Measurements from ENCODE around the gene SHB. TPM values are rescaled to one million over a fixed set of nuclear protein-coding genes. Genes with fewer than 3 reads are reported as not detected.

SHB gene
- total and polyA plus RNA-seq, 2 of the 13 experiments (the other 11 are each of a cell fraction or from before 2014, with no cell fraction given): 19.4 to 20.7 TPM

DNA sequence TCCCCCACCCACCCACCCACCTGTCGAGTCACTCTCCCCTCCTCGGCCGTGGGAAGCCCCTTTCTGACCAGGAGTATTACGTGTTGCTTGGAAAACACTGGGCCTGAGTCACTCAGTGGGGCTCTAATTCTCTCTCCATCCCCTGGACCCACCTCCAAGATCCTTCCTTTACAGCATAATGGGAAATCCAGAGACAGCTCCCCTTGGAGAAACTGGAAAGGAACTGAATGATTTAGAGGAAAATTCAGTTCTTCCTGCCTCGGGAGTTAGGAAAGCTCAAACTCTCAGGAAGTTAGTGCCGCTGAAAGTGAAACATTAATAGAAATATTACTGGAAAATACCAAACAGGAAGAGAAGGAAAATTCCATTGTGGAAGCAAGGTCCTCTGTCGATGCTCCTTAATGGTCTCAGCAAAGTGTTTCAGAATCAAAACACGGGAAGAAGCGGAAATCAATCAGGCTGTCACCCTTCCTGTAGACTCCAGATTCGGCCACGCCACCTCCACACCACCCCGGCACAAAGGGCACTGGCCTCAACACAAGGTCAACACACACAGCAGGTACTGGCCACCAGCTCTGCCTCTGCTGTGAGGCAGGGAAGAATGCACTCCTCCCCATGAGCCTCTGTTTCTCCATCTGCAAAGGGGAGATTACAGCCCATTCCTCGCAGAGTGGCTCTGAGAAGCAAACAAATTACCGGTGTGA lies 9.6 kb downstream of the SHB start (continued):
- TF ChIP-seq PHF21A (CRISPR knock-in tag; IDR thresholded peaks at IDR 0.05): peak; percentile 71
- TF ChIP-seq DPF2 (CRISPR knock-in tag; IDR thresholded peaks at IDR 0.05; ENCODE audit: borderline replicate concordance, low read depth): peak; percentile 83
- TF ChIP-seq ZNF589 (CRISPR knock-in tag; conservative IDR thresholded peaks at IDR 0.05): no peak
- TF ChIP-seq, protein P1, sequence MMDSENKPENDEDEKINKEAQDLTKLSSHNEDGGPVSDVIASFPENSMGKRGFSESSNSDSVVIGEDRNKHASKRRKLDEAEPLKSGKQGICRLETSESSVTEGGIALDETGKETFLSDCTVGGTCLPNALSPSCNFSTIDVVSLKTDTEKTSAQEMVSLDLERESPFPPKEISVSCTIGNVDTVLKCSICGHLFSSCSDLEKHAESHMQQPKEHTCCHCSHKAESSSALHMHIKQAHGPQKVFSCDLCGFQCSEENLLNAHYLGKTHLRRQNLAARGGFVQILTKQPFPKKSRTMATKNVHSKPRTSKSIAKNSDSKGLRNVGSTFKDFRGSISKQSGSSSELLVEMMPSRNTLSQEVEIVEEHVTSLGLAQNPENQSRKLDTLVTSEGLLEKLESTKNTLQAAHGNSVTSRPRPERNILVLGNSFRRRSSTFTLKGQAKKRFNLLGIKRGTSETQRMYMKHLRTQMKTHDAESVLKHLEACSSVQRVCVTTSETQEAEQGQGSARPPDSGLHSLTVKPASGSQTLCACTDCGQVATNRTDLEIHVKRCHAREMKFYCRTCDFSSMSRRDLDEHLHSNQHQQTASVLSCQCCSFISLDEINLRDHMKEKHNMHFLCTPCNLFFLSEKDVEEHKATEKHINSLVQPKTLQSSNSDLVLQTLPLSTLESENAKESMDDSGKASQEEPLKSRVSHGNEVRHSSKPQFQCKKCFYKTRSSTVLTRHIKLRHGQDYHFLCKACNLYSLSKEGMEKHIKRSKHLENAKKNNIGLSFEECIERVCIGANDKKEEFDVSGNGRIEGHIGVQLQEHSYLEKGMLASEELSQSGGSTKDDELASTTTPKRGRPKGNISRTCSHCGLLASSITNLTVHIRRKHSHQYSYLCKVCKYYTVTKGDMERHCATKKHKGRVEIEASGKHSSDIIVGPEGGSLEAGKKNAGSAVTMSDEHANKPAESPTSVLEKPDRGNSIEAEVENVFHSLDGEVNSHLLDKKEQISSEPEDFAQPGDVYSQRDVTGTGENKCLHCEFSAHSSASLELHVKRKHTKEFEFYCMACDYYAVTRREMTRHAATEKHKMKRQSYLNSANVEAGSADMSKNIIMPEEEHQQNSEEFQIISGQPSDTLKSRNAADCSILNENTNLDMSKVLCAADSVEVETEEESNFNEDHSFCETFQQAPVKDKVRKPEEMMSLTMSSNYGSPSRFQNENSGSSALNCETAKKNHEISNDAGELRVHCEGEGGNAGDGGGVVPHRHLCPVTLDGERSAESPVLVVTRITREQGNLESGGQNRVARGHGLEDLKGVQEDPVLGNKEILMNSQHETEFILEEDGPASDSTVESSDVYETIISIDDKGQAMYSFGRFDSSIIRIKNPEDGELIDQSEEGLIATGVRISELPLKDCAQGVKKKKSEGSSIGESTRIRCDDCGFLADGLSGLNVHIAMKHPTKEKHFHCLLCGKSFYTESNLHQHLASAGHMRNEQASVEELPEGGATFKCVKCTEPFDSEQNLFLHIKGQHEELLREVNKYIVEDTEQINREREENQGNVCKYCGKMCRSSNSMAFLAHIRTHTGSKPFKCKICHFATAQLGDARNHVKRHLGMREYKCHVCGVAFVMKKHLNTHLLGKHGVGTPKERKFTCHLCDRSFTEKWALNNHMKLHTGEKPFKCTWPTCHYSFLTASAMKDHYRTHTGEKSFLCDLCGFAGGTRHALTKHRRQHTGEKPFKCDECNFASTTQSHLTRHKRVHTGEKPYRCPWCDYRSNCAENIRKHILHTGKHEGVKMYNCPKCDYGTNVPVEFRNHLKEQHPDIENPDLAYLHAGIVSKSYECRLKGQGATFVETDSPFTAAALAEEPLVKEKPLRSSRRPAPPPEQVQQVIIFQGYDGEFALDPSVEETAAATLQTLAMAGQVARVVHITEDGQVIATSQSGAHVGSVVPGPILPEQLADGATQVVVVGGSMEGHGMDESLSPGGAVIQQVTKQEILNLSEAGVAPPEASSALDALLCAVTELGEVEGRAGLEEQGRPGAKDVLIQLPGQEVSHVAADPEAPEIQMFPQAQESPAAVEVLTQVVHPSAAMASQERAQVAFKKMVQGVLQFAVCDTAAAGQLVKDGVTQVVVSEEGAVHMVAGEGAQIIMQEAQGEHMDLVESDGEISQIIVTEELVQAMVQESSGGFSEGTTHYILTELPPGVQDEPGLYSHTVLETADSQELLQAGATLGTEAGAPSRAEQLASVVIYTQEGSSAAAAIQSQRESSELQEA (CRISPR knock-in tag; IDR thresholded peaks at IDR 0.05; ENCODE audit: not compliant biosample characterization): no peak
- no peak for TF ChIP-seq ZNF891 (CRISPR knock-in tag; IDR thresholded peaks at IDR 0.05)
- TF ChIP-seq, protein P2, sequence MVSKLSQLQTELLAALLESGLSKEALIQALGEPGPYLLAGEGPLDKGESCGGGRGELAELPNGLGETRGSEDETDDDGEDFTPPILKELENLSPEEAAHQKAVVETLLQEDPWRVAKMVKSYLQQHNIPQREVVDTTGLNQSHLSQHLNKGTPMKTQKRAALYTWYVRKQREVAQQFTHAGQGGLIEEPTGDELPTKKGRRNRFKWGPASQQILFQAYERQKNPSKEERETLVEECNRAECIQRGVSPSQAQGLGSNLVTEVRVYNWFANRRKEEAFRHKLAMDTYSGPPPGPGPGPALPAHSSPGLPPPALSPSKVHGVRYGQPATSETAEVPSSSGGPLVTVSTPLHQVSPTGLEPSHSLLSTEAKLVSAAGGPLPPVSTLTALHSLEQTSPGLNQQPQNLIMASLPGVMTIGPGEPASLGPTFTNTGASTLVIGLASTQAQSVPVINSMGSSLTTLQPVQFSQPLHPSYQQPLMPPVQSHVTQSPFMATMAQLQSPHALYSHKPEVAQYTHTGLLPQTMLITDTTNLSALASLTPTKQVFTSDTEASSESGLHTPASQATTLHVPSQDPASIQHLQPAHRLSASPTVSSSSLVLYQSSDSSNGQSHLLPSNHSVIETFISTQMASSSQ (IDR thresholded peaks at IDR 0.05; ENCODE audit: low read depth): peak; percentile 61
- TF ChIP-seq, protein P2 (CRISPR knock-in tag; IDR thresholded peaks at IDR 0.05; ENCODE audit: borderline replicate concordance): peak; percentile 82; the same call in 1 of the 2 replicates
- TF ChIP-seq HOXA5 (CRISPR knock-in tag; IDR thresholded peaks at IDR 0.05): peak; percentile 67; the same call in 1 of the 2 replicates
- TF ChIP-seq SNRNP70 (IDR thresholded peaks at IDR 0.05; ENCODE audit: low read depth, low read length): no peak
- TF ChIP-seq ZNF335 (CRISPR knock-in tag; IDR thresholded peaks at IDR 0.05): 0 out of 2 replicates have a peak, but pooled peaks have one; percentile 65
- TF ChIP-seq ZNF879 (CRISPR knock-in tag; IDR thresholded peaks at IDR 0.05): no peak
- no peak for TF ChIP-seq FOSL1 (CRISPR knock-in tag; IDR thresholded peaks at IDR 0.05; ENCODE audit: borderline replicate concordance)
- TF ChIP-seq U2AF2 (IDR thresholded peaks at IDR 0.05; ENCODE audit: low read depth, low read length): no peak
- no peak for TF ChIP-seq REXO4 (CRISPR knock-in tag; IDR thresholded peaks at IDR 0.05; ENCODE audit: borderline replicate concordance)
- no peak for TF ChIP-seq WIZ (CRISPR knock-in tag; IDR thresholded peaks at IDR 0.05)
- TF ChIP-seq YY1 (IDR thresholded peaks at IDR 0.05; ENCODE audit: insufficient read depth, insufficient replicate concordance, low read depth, low read length): peak; percentile 14
- TF ChIP-seq SP2 (CRISPR knock-in tag; IDR thresholded peaks at IDR 0.05): no peak
- TF ChIP-seq HCFC1 (IDR thresholded peaks at IDR 0.05; ENCODE audit: low read depth, low read length): no peak

All from HepG2 (cell line).